Suppressor macrophage (primary cell): Measurements from ENCODE around the gene USH2A.
A peak's percentile ranks its signal among the peaks of the same experiment; 100 is the strongest.
"Not testable (repeated sequence)": the region's sequence is repeated elsewhere in the genome, so short reads cannot be mapped to it uniquely, and the experiment has no call there.

Experiments
- DNase-seq, 4 experiments: peaks; one replicate each; pipeline ENCODE4 v3.0.0-alpha.2; 2020 to 2022

The USH2A gene

GRCh38 chr1:216390956-216391355, 32.3 kb downstream of the USH2A start:
- DNase-seq, result no peak

- no peak for DNase-seq
Observed at GRCh38 chr1:216389774-216390173, 33.5 kb downstream of the USH2A start.

DNA sequence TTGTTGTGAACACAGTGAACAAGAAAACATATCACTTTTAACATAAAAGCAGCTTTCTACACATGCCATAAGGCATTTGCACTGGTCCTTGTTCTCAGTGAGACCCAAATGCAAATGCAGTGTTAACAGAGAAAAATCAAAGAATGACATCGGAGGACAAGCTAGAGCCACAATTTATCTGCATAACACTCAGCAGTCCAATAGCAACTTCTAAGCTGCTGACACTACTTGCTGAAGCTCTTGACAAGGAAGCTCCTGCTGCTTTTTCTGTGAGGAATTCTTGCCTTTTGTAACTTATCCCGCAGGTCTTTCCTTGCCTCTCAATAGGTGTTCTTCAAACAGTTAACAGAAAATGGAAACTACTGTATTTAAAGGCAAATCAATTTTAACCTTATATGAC, 34.7 kb downstream of the USH2A start:
- DNase-seq, result no peak

GRCh38 chr1:216387782-216388181, 35.5 kb downstream of the USH2A start:
- no peak for DNase-seq

GRCh38 chr1:216379441-216379840, 43.8 kb downstream of the USH2A start:
- DNase-seq, result no peak

GRCh38 chr1:216368249-216368648, 55.0 kb downstream of the USH2A start:
- no peak for DNase-seq

GRCh38 chr1:216366979-216367378, 56.3 kb downstream of the USH2A start:
- DNase-seq, result no peak

DNA sequence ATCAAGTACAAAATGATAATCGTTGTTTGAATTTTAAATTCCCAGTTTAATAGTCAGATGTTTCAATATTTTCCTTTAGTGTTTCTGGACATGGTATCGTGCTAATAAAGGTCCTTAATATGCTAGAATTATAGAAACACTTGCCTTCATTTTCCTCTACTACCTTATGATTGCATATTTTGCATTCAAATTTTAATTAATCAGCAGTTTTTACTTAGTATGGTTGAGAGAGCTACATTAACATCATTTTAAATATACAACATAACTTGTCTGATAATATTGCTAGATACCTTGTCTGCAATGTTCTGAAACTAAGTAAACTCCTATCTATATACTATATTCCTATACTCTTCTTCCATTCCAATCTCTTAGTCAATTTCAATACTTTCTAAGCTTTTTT, 66.3 kb downstream of the USH2A start:
- DNase-seq, result no peak

DNA sequence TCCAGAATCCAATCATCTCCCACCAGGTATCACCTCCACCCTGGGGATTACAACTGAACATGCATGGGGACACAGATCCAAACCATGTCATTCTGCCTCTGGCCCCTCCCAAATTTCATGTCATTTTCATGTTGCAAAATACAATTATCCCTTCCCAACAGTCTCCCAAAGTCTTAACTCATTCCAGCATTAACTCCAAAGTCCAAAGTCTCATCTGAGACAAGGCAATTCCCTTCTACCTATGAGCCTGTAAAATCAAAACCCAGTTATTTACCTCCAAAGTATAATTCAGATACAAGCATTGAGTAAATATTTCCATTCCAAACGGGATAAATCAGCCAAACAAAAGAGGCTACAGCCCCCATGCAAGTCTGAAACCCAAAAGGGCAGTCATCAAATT, 73.1 kb downstream of the USH2A start:
- no peak for DNase-seq

GRCh38 chr1:216346526-216346925, 76.7 kb downstream of the USH2A start:
- DNase-seq, result no peak

- DNase-seq, result not testable (repeated sequence)
Observed at GRCh38 chr1:216340542-216340941, 82.7 kb downstream of the USH2A start.

GRCh38 chr1:216332462-216332861, 90.8 kb downstream of the USH2A start:
- no peak for DNase-seq

GRCh38 chr1:216332003-216332402, 91.2 kb downstream of the USH2A start:
- no peak for DNase-seq

DNA sequence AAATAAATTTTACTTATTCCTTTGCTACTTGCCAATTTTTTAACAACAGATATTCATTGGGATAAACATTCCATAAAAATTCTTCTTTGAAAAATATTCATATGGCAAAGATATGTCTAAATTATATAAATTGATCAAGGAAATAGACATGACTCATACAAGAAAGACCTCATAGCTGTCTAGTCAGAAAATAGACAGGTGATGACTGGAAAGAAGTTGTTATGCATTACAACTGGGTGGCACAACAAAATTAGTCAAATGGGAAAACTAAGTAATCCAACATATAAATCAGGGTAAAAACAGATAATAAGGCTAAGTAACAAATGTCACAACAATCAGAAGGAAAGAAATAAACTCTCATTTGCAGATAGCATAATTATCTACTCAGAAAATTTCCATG, 92.0 kb downstream of the USH2A start:
- DNase-seq, result no peak

DNA sequence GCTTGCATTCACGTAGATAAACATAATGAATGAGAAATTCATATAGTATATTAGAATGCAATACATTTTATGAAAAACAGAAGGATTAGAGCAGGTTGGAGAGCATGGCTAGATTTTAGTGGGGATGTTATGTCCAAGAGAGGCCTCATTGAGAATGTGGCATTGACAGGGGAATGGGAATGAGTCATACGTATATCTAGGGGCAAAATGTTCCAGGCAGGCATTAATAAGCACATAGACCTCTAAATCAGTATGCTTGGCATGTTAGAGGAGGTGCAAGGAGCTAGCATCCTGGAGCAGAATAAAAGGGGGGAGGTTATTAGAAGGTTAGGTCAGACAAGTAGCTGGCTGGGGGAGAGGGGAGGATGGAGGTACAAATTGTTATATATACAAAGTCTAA, 93.0 kb downstream of the USH2A start:
- DNase-seq, result no peak

DNA sequence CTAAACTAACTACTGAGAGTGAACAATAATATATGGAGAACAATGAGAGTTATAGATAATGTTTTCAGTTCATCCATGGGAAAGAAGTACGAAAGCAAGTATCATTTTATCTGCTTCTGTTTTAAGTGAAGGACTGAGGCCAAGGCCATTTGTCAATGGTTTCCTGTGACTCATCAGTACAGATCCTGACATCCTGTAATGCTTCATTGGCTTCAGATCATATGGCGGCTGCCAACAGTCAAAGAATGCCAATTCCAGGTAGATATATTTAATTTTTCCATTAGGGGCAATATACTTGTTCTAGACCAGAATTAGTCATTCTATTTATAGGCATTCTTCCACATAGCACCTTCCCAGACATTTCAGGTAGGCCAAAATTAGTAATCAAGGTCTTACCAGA, 97.3 kb downstream of the USH2A start:
- DNase-seq, result no peak

DNA sequence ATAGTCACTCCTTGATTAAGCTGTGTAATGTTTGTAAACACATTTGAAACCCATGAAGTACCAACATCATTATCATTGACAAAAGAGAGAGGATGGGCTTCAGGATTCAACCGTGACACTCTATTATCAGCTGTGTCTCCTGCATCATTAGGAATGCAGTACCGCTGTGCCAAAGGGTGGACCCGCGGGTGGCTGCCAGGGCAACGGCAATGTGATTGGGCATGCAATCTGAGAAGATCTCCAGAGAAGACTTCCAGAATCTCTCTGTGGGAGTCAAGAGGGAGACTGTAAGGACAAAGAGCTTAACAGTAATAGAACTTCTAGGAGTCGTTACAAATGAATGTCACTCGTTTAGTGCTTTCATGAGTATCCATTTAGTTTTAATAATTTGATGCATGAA, 97.9 kb downstream of the USH2A start:
- no peak for DNase-seq

DNA sequence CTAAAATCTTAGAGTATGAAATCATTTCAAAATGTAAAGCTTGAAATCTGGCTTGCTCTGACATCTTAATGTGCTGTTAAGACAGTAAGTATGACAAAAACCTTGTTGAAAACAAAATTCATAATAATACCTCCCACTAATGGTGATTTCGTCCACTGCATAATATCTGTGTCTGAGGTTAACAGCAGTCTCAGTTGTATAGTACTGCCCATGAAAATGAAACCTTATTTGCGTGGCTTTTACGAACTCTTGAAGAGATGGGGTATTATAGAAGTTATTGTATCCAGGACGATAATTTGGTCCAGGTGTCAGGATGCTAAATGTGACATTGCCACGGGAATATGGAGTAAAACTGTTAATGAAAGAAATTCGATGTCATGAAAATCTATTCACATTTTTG, 99.9 kb downstream of the USH2A start:
- no peak for DNase-seq

DNA sequence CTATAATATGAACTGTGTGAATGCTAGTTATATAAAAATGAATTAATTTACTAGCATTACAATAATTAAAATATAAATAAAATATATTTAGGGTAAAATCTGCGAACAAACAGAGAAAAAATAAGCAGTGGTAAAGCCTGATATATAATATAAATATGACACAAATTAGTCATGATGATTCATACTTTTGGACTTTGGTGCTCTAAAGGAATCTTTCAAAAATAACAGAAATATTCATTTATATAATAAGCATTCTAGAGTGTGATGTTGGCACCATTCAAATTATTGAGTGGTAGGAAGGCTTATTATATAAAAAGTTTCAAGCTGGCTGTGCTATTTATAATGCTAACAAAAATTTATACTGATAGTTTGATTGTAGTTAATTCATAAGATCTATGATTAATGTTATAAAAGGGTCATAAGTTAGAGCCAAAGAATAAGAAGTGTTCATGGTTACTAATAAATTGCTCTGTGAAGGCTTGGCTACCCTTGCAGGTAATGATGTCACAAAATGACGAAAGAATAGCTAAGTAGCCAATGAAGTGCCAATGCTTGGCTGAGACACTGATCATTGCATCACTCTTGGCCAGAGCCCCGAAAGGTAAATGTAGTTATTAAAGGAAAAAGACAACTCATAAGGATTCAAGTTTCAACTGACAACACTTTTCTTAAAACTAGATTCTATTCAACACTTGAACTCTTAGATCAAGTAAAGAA, 108.7 kb downstream of the USH2A start:
- no peak for DNase-seq

- DNase-seq, result peak in 2 of 4 experiments; percentile 1
Observed at GRCh38 chr1:216310776-216311175, 112.5 kb downstream of the USH2A start.

GRCh38 chr1:216306830-216307229, 116.4 kb downstream of the USH2A start:
- DNase-seq, result no peak

DNA sequence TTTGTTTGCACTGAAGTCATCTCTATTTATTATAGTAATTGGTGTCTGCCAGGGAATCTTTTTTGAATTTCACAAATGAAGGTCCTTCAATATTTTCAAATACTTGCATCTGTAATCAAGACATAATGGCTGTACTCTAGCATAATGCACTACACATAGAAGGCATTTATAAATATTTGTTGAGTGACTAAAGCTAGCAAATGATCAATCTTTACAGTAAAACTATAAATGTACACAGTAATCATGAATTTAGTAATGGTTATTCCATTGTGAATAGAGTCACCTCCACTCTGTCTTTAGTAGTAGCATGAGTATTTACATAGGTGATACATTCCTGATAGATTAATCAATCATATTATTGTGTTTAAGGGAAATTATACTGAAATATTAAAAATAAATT, 119.6 kb downstream of the USH2A start:
- DNase-seq, result no peak

DNA sequence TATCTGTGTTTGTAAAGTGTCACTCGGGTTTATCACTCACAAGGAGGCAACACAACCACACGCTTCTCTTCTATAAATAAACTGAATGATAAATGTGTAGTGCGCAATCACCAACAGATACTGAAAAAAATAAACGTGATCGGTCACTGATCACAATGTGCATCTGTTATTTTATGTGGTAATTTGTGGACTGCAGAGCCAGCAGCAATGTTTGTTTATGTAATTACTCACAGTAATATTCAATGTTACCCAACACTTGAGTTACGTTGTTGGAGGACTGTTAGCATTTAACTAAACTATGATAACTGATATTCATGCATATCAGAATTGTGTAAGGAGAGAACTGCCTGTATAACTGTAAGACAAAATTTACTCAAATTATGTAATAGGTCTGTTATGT, 129.6 kb downstream of the USH2A start:
- no peak for DNase-seq

GRCh38 chr1:216290074-216290473, 133.2 kb downstream of the USH2A start:
- no peak for DNase-seq

- DNase-seq, result no peak
Observed at GRCh38 chr1:216285052-216285451, 138.2 kb downstream of the USH2A start.
